ENCODE results near the gene ABCA12. TPM values are rescaled to one million over a fixed set of nuclear protein-coding genes. Genes with fewer than 3 reads are reported as not detected.

ABCA12 gene
- total and polyA plus RNA-seq, 9 of the 15 experiments (the other 6 are each of a cell fraction or from before 2014, with no cell fraction given): 0.02 to 0.03 TPM; not detected in 7

GRCh38 chr2:215136669-215137328 lies 1.6 kb downstream of the ABCA12 start:
- Histone ChIP-seq H4K20me1 (replicated peaks; ENCODE audit: control insufficient read depth, insufficient read depth, low read length) (no peaks in the 10 kb centered on the region), H3K4me2 (ENCODE audit: insufficient read depth, low read length) (no peak overlapping the region), H3K4me3 (no peak overlapping the region), H3K4me1 (replicated peaks in 1 of 2; ENCODE audit: control insufficient read depth in 2 of 2, insufficient read depth in 2 of 2, low read length in 2 of 2) (no peaks in the 10 kb centered on the region; a peak in 1 of 5 replicates), H3K36me3 (ENCODE audit: control insufficient read depth, insufficient read depth, low read length) (no peaks in the 10 kb centered on the region), H3K9ac (ENCODE audit: insufficient read depth in 1 of 2, low read depth in 2 of 2, low read length in 2 of 2) (no peak overlapping the region), H2AFZ (ENCODE audit: low read depth, low read length) (no peak overlapping the region), H3K9me3 (replicated peaks; ENCODE audit: control insufficient read depth, insufficient read depth, low read depth, low read length) (no peaks in the 10 kb centered on the region), H3K79me2 (ENCODE audit: control insufficient read depth, insufficient read depth, low read length) (no peaks in the 10 kb centered on the region), H3K9me1 (ENCODE audit: control insufficient read depth, insufficient read depth, low read length) (no peaks in the 10 kb centered on the region), H3K27me3 (ENCODE audit: control insufficient read depth in 2 of 2, insufficient read depth in 2 of 2, low read length in 2 of 2) (no peaks in the 10 kb centered on the region), H3K27ac (ENCODE audit: extremely low read depth, low read depth, low read length) (no peak overlapping the region)
- ChIA-PET CTCF (ENCODE audit: low intra/inter-chr PET ratio) (no interaction called here), POLR2A (no interaction called here)
- ATAC-seq (no peak), FAIRE-seq (no peak), DNase-seq (ENCODE audit: extremely low read depth in 1 of 4, low spot score in 3 of 4) (no peak)
- in situ Hi-C loops (cut with MboI): no loop called here
- no TSS peak for BruUV-seq (replicated peaks)
- intact Hi-C loops (cut with micrococcal nuclease): no loop called here
- TF ChIP-seq CXXC5 (CRISPR knock-in tag; IDR thresholded peaks at IDR 0.05) (no peak), ETV5 (CRISPR knock-in tag; IDR thresholded peaks at IDR 0.05; ENCODE audit: low read depth) (no peak), ERF (CRISPR knock-in tag; IDR thresholded peaks at IDR 0.05) (no peak), FOXK1 (CRISPR knock-in tag; IDR thresholded peaks at IDR 0.05; ENCODE audit: borderline replicate concordance) (no peak), POLR2H (tag; IDR thresholded peaks at IDR 0.05; ENCODE audit: low read depth) (no peak), ZNF444 (CRISPR knock-in tag; IDR thresholded peaks at IDR 0.05) (no peak), FOXA1 (IDR thresholded peaks at IDR 0.05; ENCODE audit: borderline replicate concordance) (no peak), PRDM10 (IDR thresholded peaks at IDR 0.05; ENCODE audit: partially characterized antibody) (peak; percentile 28), DMBX1 (CRISPR knock-in tag; IDR thresholded peaks at IDR 0.05; ENCODE audit: borderline replicate concordance) (no peak), FOXJ2 (tag; IDR thresholded peaks at IDR 0.05) (peak; percentile 38; the same call in 1 of the 2 replicates), CBX3 (IDR thresholded peaks at IDR 0.05; ENCODE audit: borderline replicate concordance in 1 of 2, low read length in 2 of 2) (no peak), MYNN (IDR thresholded peaks at IDR 0.05) (no peak), MYNN (CRISPR knock-in tag; IDR thresholded peaks at IDR 0.05) (no peak), ZBTB9 (CRISPR knock-in tag; IDR thresholded peaks at IDR 0.05) (no peak)
- WGBS (ENCODE audit: insufficient coverage, low coverage, missing lambda C conversion rate): 3% methylated on average over 3 of the region's 3 CpGs
